WTC11 (cell line): ENCODE data around the gene PKP3. TPM values are rescaled to one million over a fixed set of nuclear protein-coding genes. Genes with fewer than 3 reads are reported as not detected.

Experiments used
- ATAC-seq: fragments of 200-7000 bp; cut with Tn5 transposase; 2 replicates; pipeline ENCODE4 v1.10.0; 2021; ENCODE audit warnings: mild to moderate bottlenecking, moderate library complexity
- CTCF ChIA-PET: fragments of 300-600 bp; sonication (Branson Sonifier 250); formaldehyde crosslinking; loops from one replicate; lab custom pipeline; 2021; ENCODE audit warnings: antibody characterized with exemption; lab: Charles Lee
- POLR2A ChIA-PET: fragments of 350-600 bp; sonication (Branson Sonifier 250); formaldehyde crosslinking; loops from one replicate; lab custom pipeline; 2021; ENCODE audit warnings: antibody characterized with exemption; lab: Charles Lee
- DNase-seq: peaks from one replicate; pipeline ENCODE4 v3.0.0; 2021; ENCODE audit warnings: low spot score
- H3K27ac Mint-ChIP-seq: 2 replicates; pipeline ENCODE4 v1.8.0; 2021; ENCODE audit warnings: mixed read lengths
- H3K27me3 Mint-ChIP-seq: 2 replicates; pipeline ENCODE4 v1.8.0; 2021; ENCODE audit warnings: low read depth, mild to moderate bottlenecking, moderate library complexity, mixed read lengths
- H3K36me3 Mint-ChIP-seq: 2 replicates; pipeline ENCODE4 v1.8.0; 2021; ENCODE audit warnings: mixed read lengths
- H3K4me1 Mint-ChIP-seq: 2 replicates; pipeline ENCODE4 v1.8.0; 2022; ENCODE audit warnings: mixed read lengths
- H3K4me3 Mint-ChIP-seq: 2 replicates; pipeline ENCODE4 v1.8.0; 2021; ENCODE audit warnings: mild to moderate bottlenecking, moderate library complexity, mixed read lengths
- H3K9me3 Mint-ChIP-seq: 2 replicates; pipeline ENCODE4 v1.8.0; 2021; ENCODE audit warnings: mixed read lengths
- ARID4B ChIP-seq: sonication (generic); formaldehyde crosslinking; IDR thresholded peaks from 2 replicates; pipeline ENCODE4 v1.8.0; 2023; ENCODE audit warnings: missing genetic modification reagents, mild to moderate bottlenecking, borderline replicate concordance
- CBFB ChIP-seq: sonication (generic); formaldehyde crosslinking; IDR thresholded peaks from 2 replicates; pipeline ENCODE4 v1.8.1; 2022; ENCODE audit warnings: mild to moderate bottlenecking, low read depth, missing genetic modification reagents
- CREM ChIP-seq: sonication (generic); formaldehyde crosslinking; IDR thresholded peaks from 2 replicates; pipeline ENCODE4 v1.8.1; 2022; ENCODE audit warnings: mild to moderate bottlenecking, missing genetic modification reagents, moderate library complexity
- CTCF ChIP-seq: fragments of 200-600 bp; IDR thresholded peaks from 2 replicates; pipeline ENCODE4 v1.8.0; 2022; ENCODE audit warnings: antibody characterized with exemption
- ERG ChIP-seq: fragments of 250-450 bp; sonication (Bioruptor Pico); IDR thresholded peaks from 2 replicates; pipeline ENCODE4 v1.8.0; 2021; ENCODE audit warnings: mild to moderate bottlenecking
- KAT7 ChIP-seq: sonication (generic); formaldehyde crosslinking; IDR thresholded peaks from 2 replicates; pipeline ENCODE4 v1.8.1; 2023; ENCODE audit warnings: missing genetic modification reagents, mild to moderate bottlenecking, borderline replicate concordance
- PRRX2 ChIP-seq: fragments of 250-450 bp; sonication (Bioruptor Pico); IDR thresholded peaks from 2 replicates; pipeline ENCODE4 v1.8.0; 2021; ENCODE audit warnings: mild to moderate bottlenecking
- SOX15 ChIP-seq: fragments of 250-450 bp; sonication (Bioruptor Pico); IDR thresholded peaks from 2 replicates; pipeline ENCODE4 v1.9.0; 2021; ENCODE audit warnings: mild to moderate bottlenecking
- TEAD1 ChIP-seq: sonication (generic); formaldehyde crosslinking; IDR thresholded peaks from 2 replicates; pipeline ENCODE4 v1.8.0; 2022; ENCODE audit warnings: mild to moderate bottlenecking, missing genetic modification reagents
- ZNF121 ChIP-seq: sonication (generic); formaldehyde crosslinking; IDR thresholded peaks from 2 replicates; pipeline ENCODE4 v1.8.0; 2023; ENCODE audit warnings: missing genetic modification reagents
- ZNF138 ChIP-seq: sonication (generic); formaldehyde crosslinking; conservative IDR thresholded peaks from 2 replicates; pipeline ENCODE4 v1.8.1; 2022; ENCODE audit warnings: mild to moderate bottlenecking, moderate library complexity, missing genetic modification reagents
- ZNF263 ChIP-seq: sonication (generic); formaldehyde crosslinking; IDR thresholded peaks from 2 replicates; pipeline ENCODE4 v1.8.1; 2022; ENCODE audit warnings: low read depth, mild to moderate bottlenecking, moderate library complexity, missing genetic modification reagents
- ZNF317 ChIP-seq: sonication (generic); formaldehyde crosslinking; IDR thresholded peaks from 2 replicates; pipeline ENCODE4 v1.8.1; 2023; ENCODE audit warnings: low read depth, mild to moderate bottlenecking, moderate library complexity, missing genetic modification reagents, borderline replicate concordance
- total RNA-seq: library from RNA; stranded (reverse); gene quantifications from 3 replicates; pipeline ENCODE4 v1.2.3, GENCODE V29; 2021
- TF ChIP-seq, protein P1 (sequence below): sonication (generic); formaldehyde crosslinking; IDR thresholded peaks from 2 replicates; pipeline ENCODE4 v1.8.1; 2022; ENCODE audit warnings: low read depth, missing genetic modification reagents, borderline replicate concordance
- TF ChIP-seq, protein P2 (sequence below): sonication (generic); formaldehyde crosslinking; IDR thresholded peaks from 2 replicates; pipeline ENCODE4 v1.8.1; 2022; ENCODE audit warnings: low read depth, mild to moderate bottlenecking, moderate library complexity, missing genetic modification reagents, borderline replicate concordance
- TF ChIP-seq, protein P3 (sequence below): sonication (generic); formaldehyde crosslinking; IDR thresholded peaks from 2 replicates; pipeline ENCODE4 v1.8.1; 2023; ENCODE audit warnings: mild to moderate bottlenecking, missing genetic modification reagents, moderate library complexity
- TF ChIP-seq, protein P4 (sequence below): fragments of 250-450 bp; sonication (Bioruptor Pico); IDR thresholded peaks from 2 replicates; pipeline ENCODE4 v1.9.0; 2021; ENCODE audit warnings: mild to moderate bottlenecking
- TF ChIP-seq, protein P5 (sequence below): sonication (generic); formaldehyde crosslinking; IDR thresholded peaks from 2 replicates; pipeline ENCODE4 v1.8.1; 2023; ENCODE audit warnings: mild to moderate bottlenecking, missing genetic modification reagents, moderate library complexity

The PKP3 gene
- total RNA-seq, 1 experiment from 2014 or later = 17.3 TPM

DNA sequence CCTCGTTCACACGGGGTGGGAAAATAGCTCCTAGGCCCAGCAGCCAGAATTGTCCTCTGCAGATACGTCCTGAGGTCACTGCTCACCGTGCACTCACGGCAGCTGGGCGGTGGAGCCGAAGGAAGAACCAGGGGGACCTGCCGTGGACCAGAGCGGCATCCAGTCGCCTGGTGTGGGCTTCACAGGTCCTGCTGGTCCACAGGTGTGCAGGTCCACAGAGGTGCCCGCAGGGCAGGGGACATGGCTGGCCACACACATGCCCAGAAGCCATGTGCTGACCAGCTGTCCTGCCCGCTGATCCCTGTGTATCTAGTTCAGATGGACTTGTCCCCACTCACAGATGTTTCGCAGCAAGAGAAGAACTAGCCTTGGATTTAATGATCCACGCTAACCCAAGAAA is 10.6 kb upstream of the PKP3 start (continued):
- no peak for TF ChIP-seq ERG (CRISPR knock-in tag)
- no peak for TF ChIP-seq SOX15 (CRISPR knock-in tag)
- TF ChIP-seq, protein P1, sequence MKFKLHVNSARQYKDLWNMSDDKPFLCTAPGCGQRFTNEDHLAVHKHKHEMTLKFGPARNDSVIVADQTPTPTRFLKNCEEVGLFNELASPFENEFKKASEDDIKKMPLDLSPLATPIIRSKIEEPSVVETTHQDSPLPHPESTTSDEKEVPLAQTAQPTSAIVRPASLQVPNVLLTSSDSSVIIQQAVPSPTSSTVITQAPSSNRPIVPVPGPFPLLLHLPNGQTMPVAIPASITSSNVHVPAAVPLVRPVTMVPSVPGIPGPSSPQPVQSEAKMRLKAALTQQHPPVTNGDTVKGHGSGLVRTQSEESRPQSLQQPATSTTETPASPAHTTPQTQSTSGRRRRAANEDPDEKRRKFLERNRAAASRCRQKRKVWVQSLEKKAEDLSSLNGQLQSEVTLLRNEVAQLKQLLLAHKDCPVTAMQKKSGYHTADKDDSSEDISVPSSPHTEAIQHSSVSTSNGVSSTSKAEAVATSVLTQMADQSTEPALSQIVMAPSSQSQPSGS (CRISPR knock-in tag) = no peak
- TF ChIP-seq CTCF = no peak
- TF ChIP-seq ZNF263 = no peak
- no peak for TF ChIP-seq ZNF317 (CRISPR knock-in tag)
- no peak for TF ChIP-seq CREM
- TF ChIP-seq, protein P2, sequence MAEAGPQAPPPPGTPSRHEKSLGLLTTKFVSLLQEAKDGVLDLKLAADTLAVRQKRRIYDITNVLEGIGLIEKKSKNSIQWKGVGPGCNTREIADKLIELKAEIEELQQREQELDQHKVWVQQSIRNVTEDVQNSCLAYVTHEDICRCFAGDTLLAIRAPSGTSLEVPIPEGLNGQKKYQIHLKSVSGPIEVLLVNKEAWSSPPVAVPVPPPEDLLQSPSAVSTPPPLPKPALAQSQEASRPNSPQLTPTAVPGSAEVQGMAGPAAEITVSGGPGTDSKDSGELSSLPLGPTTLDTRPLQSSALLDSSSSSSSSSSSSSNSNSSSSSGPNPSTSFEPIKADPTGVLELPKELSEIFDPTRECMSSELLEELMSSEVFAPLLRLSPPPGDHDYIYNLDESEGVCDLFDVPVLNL = no peak
- TF ChIP-seq, all 79 proteins: peak for 0

DNA sequence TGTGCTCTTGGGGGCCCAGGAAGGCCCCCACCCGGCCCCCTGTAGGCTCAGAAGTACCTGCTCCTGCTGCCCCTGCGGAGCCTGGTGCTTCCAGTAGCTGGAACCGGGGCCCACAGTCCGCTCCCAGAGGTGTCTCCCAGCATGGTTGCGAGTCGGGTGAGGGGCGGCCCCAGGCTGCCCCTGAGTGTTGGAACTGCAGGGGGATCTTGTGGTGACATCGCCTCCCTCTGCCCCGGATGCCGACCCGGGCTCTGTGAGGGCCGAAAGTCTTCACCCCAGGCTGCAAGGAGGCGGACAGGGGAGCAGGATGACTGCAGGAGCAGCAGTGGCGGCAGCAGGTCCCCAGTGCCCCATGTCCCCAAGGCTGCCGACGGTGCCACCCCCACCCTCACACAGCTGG is 9.5 kb upstream of the PKP3 start:
- Mint-ChIP-seq H3K36me3 (peaks cover 12% of the 10 kb centered on the region), H3K27me3 (peaks cover 17% of the 10 kb centered on the region), H3K9me3 (peaks cover 12% of the 10 kb centered on the region), H3K4me3 (no peak overlapping the region), H3K27ac (no peak overlapping the region), H3K4me1 (no peaks in the 10 kb centered on the region)
- DNase-seq (no peak), ATAC-seq (no peak)
- ChIA-PET POLR2A (interaction anchor here (0.6 kb wide), 1 partner anchor 21 kb away, joined by 3 read pairs; no protein-coding TSS in a partner anchor), CTCF (no interaction called here)
- TF ChIP-seq ZNF138 (CRISPR knock-in tag) = no peak
- TF ChIP-seq, protein P3, sequence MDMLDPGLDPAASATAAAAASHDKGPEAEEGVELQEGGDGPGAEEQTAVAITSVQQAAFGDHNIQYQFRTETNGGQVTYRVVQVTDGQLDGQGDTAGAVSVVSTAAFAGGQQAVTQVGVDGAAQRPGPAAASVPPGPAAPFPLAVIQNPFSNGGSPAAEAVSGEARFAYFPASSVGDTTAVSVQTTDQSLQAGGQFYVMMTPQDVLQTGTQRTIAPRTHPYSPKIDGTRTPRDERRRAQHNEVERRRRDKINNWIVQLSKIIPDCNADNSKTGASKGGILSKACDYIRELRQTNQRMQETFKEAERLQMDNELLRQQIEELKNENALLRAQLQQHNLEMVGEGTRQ (CRISPR knock-in tag) = no peak
- TF ChIP-seq, protein P1 (CRISPR knock-in tag) = no peak
- TF ChIP-seq KAT7 (CRISPR knock-in tag) = no peak
- no peak for TF ChIP-seq TEAD1
- no peak for TF ChIP-seq ZNF121 (CRISPR knock-in tag)
- TF ChIP-seq CBFB (CRISPR knock-in tag) = no peak
- TF ChIP-seq PRRX2 (CRISPR knock-in tag) = no peak
- TF ChIP-seq, protein P4, sequence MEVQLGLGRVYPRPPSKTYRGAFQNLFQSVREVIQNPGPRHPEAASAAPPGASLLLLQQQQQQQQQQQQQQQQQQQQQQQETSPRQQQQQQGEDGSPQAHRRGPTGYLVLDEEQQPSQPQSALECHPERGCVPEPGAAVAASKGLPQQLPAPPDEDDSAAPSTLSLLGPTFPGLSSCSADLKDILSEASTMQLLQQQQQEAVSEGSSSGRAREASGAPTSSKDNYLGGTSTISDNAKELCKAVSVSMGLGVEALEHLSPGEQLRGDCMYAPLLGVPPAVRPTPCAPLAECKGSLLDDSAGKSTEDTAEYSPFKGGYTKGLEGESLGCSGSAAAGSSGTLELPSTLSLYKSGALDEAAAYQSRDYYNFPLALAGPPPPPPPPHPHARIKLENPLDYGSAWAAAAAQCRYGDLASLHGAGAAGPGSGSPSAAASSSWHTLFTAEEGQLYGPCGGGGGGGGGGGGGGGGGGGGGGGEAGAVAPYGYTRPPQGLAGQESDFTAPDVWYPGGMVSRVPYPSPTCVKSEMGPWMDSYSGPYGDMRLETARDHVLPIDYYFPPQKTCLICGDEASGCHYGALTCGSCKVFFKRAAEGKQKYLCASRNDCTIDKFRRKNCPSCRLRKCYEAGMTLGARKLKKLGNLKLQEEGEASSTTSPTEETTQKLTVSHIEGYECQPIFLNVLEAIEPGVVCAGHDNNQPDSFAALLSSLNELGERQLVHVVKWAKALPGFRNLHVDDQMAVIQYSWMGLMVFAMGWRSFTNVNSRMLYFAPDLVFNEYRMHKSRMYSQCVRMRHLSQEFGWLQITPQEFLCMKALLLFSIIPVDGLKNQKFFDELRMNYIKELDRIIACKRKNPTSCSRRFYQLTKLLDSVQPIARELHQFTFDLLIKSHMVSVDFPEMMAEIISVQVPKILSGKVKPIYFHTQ (CRISPR knock-in tag) = no peak
- TF ChIP-seq, protein P5, sequence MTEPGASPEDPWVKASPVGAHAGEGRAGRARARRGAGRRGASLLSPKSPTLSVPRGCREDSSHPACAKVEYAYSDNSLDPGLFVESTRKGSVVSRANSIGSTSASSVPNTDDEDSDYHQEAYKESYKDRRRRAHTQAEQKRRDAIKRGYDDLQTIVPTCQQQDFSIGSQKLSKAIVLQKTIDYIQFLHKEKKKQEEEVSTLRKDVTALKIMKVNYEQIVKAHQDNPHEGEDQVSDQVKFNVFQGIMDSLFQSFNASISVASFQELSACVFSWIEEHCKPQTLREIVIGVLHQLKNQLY (CRISPR knock-in tag) = no peak
- TF ChIP-seq ARID4B (CRISPR knock-in tag) = no peak
